Measurements from ENCODE around the gene RAB26.

RAB26 gene

GRCh38 chr16:2157480-2158261, 9.2 kb downstream of the RAB26 start:
- in situ Hi-C loops (cut with MboI; ENCODE audit: low sequenced_read_pairs) = no loop called here

- in situ Hi-C loops (cut with MboI; ENCODE audit: low sequenced_read_pairs) = no loop called here
These were observed 9.8 kb downstream of the RAB26 start for GRCh38 chr16:2158262-2158638.

GRCh38 chr16:2159175-2159838, 10.9 kb downstream of the RAB26 start:
- in situ Hi-C loops (cut with MboI; ENCODE audit: low sequenced_read_pairs) = no loop called here

GRCh38 chr16:2160915-2161551, 12.6 kb downstream of the RAB26 start:
- in situ Hi-C loops (cut with MboI; ENCODE audit: low sequenced_read_pairs) = no loop called here

GRCh38 chr16:2161911-2162310, 13.5 kb downstream of the RAB26 start:
- in situ Hi-C loops (cut with MboI; ENCODE audit: low sequenced_read_pairs) = no loop called here

GRCh38 chr16:2162676-2163118, 14.3 kb downstream of the RAB26 start:
- in situ Hi-C loops (cut with MboI; ENCODE audit: low sequenced_read_pairs) = no loop called here

GRCh38 chr16:2163211-2163881, 14.9 kb downstream of the RAB26 start:
- in situ Hi-C loops (cut with MboI; ENCODE audit: low sequenced_read_pairs) = no loop called here

GRCh38 chr16:2165861-2166260, 17.4 kb downstream of the RAB26 start:
- in situ Hi-C loops (cut with MboI; ENCODE audit: low sequenced_read_pairs) = no loop called here

- in situ Hi-C loops (cut with MboI; ENCODE audit: low sequenced_read_pairs) = no loop called here
These were observed 18.0 kb downstream of the RAB26 start for GRCh38 chr16:2166263-2167067.

GRCh38 chr16:2167068-2167638, 18.7 kb downstream of the RAB26 start:
- in situ Hi-C loops (cut with MboI; ENCODE audit: low sequenced_read_pairs) = no loop called here

- in situ Hi-C loops (cut with MboI; ENCODE audit: low sequenced_read_pairs) = no loop called here
These were observed 21.7 kb downstream of the RAB26 start for GRCh38 chr16:2170080-2170479.

- in situ Hi-C loops (cut with MboI; ENCODE audit: low sequenced_read_pairs) = no loop called here
These were observed 22.4 kb downstream of the RAB26 start for GRCh38 chr16:2170587-2171435.

GRCh38 chr16:2171601-2172178, 23.3 kb downstream of the RAB26 start:
- in situ Hi-C loops (cut with MboI; ENCODE audit: low sequenced_read_pairs) = no loop called here

GRCh38 chr16:2172688-2173335, 24.4 kb downstream of the RAB26 start:
- in situ Hi-C loops (cut with MboI; ENCODE audit: low sequenced_read_pairs) = no loop called here

- in situ Hi-C loops (cut with MboI; ENCODE audit: low sequenced_read_pairs) = no loop called here
These were observed 24.9 kb downstream of the RAB26 start for GRCh38 chr16:2173366-2173765.

- in situ Hi-C loops (cut with MboI; ENCODE audit: low sequenced_read_pairs) = no loop called here
These were observed 25.5 kb downstream of the RAB26 start for GRCh38 chr16:2173916-2174315.

GRCh38 chr16:2174396-2175131, 26.1 kb downstream of the RAB26 start:
- in situ Hi-C loops (cut with MboI; ENCODE audit: low sequenced_read_pairs) = no loop called here

- in situ Hi-C loops (cut with MboI; ENCODE audit: low sequenced_read_pairs) = no loop called here
These were observed 27.0 kb downstream of the RAB26 start for GRCh38 chr16:2175454-2175853.

All from HL-60/S4 treated with retinoic acid at 250 ng/mL for 4 days and 3 days (cell line).